ENCODE data around the gene TSPEAR. TPM values are rescaled to one million over a fixed set of nuclear protein-coding genes. Genes with fewer than 3 reads are reported as not detected.

The TSPEAR gene
- total and polyA plus RNA-seq, 7 donors: not detected

DNA sequence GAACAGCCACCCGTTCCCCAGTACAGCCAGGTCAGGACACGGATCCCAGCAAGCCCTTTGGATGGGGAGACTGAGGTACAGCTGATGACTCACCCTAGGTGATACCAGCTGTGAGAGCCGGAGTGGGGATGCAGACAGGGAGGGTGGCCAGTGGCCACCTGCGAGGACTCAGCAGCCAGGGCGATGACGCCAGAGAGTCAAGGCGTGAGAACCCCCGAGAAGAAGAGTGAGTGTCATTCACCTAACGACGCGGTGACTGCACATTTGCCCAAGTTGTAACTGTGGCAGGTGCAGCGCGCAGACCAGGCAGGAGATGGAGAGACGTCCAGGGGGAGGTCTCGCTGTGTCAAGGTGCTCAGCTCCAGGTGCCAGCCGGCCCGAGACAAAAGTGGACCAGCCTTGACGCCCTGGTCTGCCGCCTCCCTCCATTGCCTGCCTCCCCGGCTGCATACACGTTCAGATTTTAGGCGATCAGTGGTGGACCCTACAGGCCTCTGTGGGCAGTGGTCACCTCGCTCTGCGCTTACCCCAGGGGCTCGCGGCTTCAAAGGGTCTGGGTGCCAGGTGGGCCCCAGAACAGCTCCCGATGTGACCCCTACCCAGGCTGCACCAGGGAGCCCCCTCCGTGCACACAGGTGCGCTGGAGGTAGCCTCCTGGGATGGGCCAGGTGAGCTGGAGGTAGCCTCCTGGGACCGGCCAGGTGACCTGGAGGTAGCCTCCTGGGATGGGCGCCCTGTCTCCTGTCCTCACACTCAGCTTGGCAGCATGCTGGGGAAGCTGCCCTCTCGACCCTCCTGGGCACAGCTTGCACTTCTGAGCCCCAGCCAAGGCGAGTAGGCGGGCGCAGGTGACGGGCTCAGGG lies 244.1 kb downstream of the TSPEAR start:
- intact Hi-C loops (cut with DNase I): no loop called here
- Histone ChIP-seq H3K27ac (no peak overlapping the region), H3K4me3 (no peak overlapping the region), H3K27me3 (ENCODE audit: insufficient read depth in 3 of 3, low read length in 2 of 3) (peaks cover 0 to 18% (median 2%) of the 10 kb centered on the region in 3 donors), H3K4me1 (no peaks in the 10 kb centered on the region), H3K9me3 (no peaks in the 10 kb centered on the region), H3K36me3 (ENCODE audit: insufficient read depth in 1 of 2, low read depth in 1 of 2) (no peaks in the 10 kb centered on the region)
- TF ChIP-seq, protein P1, sequence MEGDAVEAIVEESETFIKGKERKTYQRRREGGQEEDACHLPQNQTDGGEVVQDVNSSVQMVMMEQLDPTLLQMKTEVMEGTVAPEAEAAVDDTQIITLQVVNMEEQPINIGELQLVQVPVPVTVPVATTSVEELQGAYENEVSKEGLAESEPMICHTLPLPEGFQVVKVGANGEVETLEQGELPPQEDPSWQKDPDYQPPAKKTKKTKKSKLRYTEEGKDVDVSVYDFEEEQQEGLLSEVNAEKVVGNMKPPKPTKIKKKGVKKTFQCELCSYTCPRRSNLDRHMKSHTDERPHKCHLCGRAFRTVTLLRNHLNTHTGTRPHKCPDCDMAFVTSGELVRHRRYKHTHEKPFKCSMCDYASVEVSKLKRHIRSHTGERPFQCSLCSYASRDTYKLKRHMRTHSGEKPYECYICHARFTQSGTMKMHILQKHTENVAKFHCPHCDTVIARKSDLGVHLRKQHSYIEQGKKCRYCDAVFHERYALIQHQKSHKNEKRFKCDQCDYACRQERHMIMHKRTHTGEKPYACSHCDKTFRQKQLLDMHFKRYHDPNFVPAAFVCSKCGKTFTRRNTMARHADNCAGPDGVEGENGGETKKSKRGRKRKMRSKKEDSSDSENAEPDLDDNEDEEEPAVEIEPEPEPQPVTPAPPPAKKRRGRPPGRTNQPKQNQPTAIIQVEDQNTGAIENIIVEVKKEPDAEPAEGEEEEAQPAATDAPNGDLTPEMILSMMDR (IDR thresholded peaks at IDR 0.05): no peak
- ATAC-seq: no peak
- WGBS, 3 donors: 91 to 94% (median 91%) methylated on average over 35 to 36 of the region's 36 CpGs
- no peak for DNase-seq

DNA sequence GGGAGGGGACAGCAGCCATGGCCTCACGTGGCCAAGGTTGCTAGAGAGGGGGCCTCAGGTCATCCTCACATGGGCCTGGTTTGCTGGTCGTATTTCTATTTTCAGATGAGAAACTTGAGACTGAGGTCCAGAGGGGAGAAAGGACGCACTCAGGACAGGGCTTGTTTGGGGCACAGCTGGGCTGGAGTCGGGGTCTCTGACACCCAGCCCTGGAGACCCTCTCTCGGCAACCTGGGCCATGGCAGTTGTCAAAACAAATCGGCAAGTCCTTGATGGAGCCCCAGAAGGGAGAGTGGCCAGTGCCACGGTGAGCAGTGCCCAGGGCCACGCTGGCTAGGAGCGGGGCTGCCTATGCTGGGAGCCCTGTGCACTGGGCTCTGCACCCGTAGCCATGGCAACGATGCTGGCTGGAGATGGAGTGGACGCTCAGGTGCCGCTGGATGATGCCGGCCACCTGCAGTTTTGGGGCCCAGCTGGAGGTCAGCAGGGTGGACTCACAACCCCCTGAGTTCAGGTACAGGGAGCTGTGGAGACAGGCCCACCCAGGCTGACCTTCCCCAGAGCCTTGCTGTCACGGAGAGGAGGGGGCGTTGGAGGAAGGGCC lies 244.9 kb downstream of the TSPEAR start:
- ATAC-seq (no peak), DNase-seq (no peak)
- Histone ChIP-seq H3K4me3 (no peak overlapping the region), H3K27ac (no peak overlapping the region), H3K9me3 (no peaks in the 10 kb centered on the region), H3K27me3 (ENCODE audit: insufficient read depth in 3 of 3, low read length in 2 of 3) (peaks cover 0 to 17% (median 2%) of the 10 kb centered on the region in 3 donors), H3K4me1 (no peaks in the 10 kb centered on the region), H3K36me3 (ENCODE audit: insufficient read depth in 1 of 2, low read depth in 1 of 2) (no peaks in the 10 kb centered on the region)
- TF ChIP-seq, protein P1 (IDR thresholded peaks at IDR 0.05): no peak
- 82 to 86% (median 83%) methylated on average over 16 of the region's 16 CpGs for whole genome bisulfite sequencing, 3 donors
- intact Hi-C loops (cut with DNase I): no loop called here

DNA sequence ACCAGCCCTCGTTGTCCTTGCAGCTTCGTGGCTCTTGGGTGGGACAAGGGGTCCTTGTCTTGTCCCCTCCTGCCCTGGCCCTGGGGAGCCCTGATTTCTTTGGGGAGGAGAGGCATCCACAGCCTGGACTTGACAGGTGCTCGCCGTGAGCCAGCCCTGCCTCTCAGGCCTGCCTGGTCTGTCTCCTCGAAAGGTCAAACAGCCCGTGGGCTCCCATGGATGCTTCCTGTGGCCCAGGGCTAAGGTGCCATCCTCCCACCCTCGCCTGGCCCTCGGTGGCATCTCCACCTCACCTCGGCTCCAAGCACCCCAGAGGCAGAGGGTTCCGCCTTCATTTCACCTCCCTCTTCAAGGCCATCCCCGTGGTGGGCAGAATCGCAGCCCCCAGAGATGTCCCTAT lies 247.0 kb downstream of the TSPEAR start:
- Histone ChIP-seq H3K9me3 (no peaks in the 10 kb centered on the region), H3K4me3 (no peak overlapping the region), H3K27ac (no peak overlapping the region), H3K27me3 (ENCODE audit: insufficient read depth in 3 of 3, low read length in 2 of 3) (peaks cover 0 to 24% (median 2%) of the 10 kb centered on the region in 3 donors), H3K36me3 (ENCODE audit: insufficient read depth in 1 of 2, low read depth in 1 of 2) (no peaks in the 10 kb centered on the region), H3K4me1 (no peaks in the 10 kb centered on the region)
- 86 to 89% (median 89%) methylated on average over 12 of the region's 12 CpGs for WGBS, 3 donors
- ATAC-seq (no peak), DNase-seq (no peak)
- intact Hi-C loops (cut with DNase I): no loop called here
- TF ChIP-seq, protein P1 (IDR thresholded peaks at IDR 0.05): no peak

DNA sequence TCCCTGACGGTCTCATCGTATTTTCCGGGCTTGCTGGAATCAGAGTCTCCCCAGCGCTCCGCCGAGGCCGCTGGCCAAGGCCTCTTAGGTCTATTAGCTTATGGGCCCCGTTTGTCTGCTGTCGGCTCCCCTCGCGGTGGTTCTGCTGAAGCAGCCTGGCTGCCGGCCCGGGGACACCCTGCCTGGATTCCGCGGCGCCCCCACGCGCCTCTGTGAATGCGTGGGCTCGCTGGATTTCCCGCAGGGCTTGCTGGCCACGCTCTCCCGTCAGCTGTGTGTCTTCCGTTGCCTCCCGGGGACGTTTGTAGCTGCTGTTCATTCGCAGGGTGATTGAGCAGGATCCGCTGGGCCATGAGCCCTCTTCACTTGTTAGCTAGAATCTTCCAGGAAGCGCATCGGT lies 247.6 kb downstream of the TSPEAR start:
- H3K27ac ChIP-seq: no peak overlapping the region
- no peak overlapping the region for H3K4me3 ChIP-seq
- H3K36me3 ChIP-seq (ENCODE audit: insufficient read depth in 1 of 2, low read depth in 1 of 2): no peaks in the 10 kb centered on the region
- no peak for DNase-seq
- WGBS, 3 donors: 44 to 45% (median 45%) methylated on average over 25 to 30 of the region's 30 CpGs
- peaks cover 0 to 24% (median 4%) of the 10 kb centered on the region in 3 donors for H3K27me3 ChIP-seq (ENCODE audit: insufficient read depth in 3 of 3, low read length in 2 of 3)
- no peaks in the 10 kb centered on the region for H3K9me3 ChIP-seq
- TF ChIP-seq, protein P1 (IDR thresholded peaks at IDR 0.05): no peak
- intact Hi-C loops (cut with DNase I): no loop called here
- no peaks in the 10 kb centered on the region for H3K4me1 ChIP-seq
- ATAC-seq: no peak

Data from psoas muscle (tissue), 8 donors.